ENCODE measurements around the gene NEMP2.

- TF ChIP-seq, protein P1, sequence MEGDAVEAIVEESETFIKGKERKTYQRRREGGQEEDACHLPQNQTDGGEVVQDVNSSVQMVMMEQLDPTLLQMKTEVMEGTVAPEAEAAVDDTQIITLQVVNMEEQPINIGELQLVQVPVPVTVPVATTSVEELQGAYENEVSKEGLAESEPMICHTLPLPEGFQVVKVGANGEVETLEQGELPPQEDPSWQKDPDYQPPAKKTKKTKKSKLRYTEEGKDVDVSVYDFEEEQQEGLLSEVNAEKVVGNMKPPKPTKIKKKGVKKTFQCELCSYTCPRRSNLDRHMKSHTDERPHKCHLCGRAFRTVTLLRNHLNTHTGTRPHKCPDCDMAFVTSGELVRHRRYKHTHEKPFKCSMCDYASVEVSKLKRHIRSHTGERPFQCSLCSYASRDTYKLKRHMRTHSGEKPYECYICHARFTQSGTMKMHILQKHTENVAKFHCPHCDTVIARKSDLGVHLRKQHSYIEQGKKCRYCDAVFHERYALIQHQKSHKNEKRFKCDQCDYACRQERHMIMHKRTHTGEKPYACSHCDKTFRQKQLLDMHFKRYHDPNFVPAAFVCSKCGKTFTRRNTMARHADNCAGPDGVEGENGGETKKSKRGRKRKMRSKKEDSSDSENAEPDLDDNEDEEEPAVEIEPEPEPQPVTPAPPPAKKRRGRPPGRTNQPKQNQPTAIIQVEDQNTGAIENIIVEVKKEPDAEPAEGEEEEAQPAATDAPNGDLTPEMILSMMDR (IDR thresholded peaks at IDR 0.05; ENCODE audit: low read depth, low read length, missing input control): no peak
- TF ChIP-seq TAF1 (conservative IDR thresholded peaks at IDR 0.05) (no peak), RXRA (IDR thresholded peaks at IDR 0.05) (no peak), RAD21 (IDR thresholded peaks at IDR 0.05) (no peak), EGR1 (IDR thresholded peaks at IDR 0.05; ENCODE audit: low read depth in 2 of 2) (no peak)
- TF ChIP-seq, protein P2, sequence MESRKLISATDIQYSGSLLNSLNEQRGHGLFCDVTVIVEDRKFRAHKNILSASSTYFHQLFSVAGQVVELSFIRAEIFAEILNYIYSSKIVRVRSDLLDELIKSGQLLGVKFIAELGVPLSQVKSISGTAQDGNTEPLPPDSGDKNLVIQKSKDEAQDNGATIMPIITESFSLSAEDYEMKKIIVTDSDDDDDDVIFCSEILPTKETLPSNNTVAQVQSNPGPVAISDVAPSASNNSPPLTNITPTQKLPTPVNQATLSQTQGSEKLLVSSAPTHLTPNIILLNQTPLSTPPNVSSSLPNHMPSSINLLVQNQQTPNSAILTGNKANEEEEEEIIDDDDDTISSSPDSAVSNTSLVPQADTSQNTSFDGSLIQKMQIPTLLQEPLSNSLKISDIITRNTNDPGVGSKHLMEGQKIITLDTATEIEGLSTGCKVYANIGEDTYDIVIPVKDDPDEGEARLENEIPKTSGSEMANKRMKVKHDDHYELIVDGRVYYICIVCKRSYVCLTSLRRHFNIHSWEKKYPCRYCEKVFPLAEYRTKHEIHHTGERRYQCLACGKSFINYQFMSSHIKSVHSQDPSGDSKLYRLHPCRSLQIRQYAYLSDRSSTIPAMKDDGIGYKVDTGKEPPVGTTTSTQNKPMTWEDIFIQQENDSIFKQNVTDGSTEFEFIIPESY (IDR thresholded peaks at IDR 0.05): no peak
These were observed 66.9 kb downstream of the NEMP2 start for GRCh38 chr2:190467575-190468083.
